ENCODE results near the gene CMTR1. TPM values are rescaled to one million over a fixed set of nuclear protein-coding genes. Genes with fewer than 3 reads are reported as not detected.

CMTR1 gene
- total RNA-seq, 1 experiment from 2014 or later: 34.8 TPM

DNA sequence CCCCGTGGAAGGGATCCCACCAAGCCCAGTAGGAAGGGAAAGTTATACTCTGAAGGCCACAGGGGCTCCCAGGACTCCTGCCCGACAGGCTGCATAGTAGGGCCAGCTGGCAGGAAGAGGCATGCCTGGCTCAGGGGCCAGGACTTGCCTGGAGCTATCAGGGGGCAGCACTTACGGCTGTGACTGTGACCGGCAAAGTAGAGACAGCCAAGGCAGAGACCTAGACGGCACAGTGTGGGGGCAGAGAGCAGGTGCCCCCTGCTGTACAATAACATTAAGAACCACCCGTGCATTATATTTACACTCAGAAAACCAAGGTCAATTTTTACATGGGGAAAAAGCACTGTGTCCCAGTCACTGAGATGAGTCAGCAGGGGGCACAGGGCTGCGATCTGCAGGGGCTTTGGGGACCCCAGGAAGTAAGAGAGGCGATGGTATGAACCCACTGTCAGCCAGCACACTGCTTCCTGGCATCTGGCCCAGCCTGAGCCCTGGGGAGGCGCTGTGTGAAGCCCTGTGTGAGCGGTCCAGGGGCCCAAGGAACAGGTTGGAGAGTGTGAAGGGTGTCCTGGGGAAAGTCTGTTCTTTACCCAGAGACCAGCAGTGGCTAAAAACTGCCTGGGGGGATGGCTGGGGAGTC, 56.8 kb downstream of the CMTR1 start:
- Histone ChIP-seq H3K9me3 (ENCODE audit: control insufficient read depth, low read depth, low read length) (no peaks in the 10 kb centered on the region), H2AFZ (ENCODE audit: low read length) (no peak overlapping the region), H2BK120ac (ENCODE audit: low read depth, low read length, poor library complexity, severe bottlenecking) (no peak overlapping the region), H3K79me1 (ENCODE audit: insufficient read depth, low read depth, low read length, poor library complexity, severe bottlenecking) (no peaks in the 10 kb centered on the region), H3K9ac (ENCODE audit: extremely low read depth, insufficient read length, low read length) (no peak overlapping the region), H2BK20ac (ENCODE audit: low read depth, low read length, poor library complexity, severe bottlenecking) (no peak overlapping the region), H2BK15ac (ENCODE audit: low read depth, low read length) (no peak overlapping the region), H4K91ac (ENCODE audit: insufficient read length, low read depth, low read length) (no peak overlapping the region), H2BK5ac (ENCODE audit: insufficient read length, low read length) (no peak overlapping the region), H3K18ac (ENCODE audit: insufficient read length, low read depth, low read length) (no peak overlapping the region), H2AK5ac (ENCODE audit: insufficient read length, low read length) (no peak overlapping the region), H4K5ac (ENCODE audit: insufficient read length, low read depth, low read length) (no peak overlapping the region), H3T11ph (ENCODE audit: low read length) (no peak overlapping the region), H3K79me2 (ENCODE audit: insufficient read depth, low read length) (no peaks in the 10 kb centered on the region), H4K8ac (replicated peaks; ENCODE audit: insufficient read length, low read depth, low read length) (no peak overlapping the region), H3K23ac (ENCODE audit: insufficient read length, low read depth, low read length) (no peak overlapping the region), H3K4me2 (ENCODE audit: insufficient read depth, insufficient read length, low read length) (no peak overlapping the region), H3K27ac (ENCODE audit: insufficient read length, low read depth, low read length) (no peak overlapping the region), H3K56ac (ENCODE audit: insufficient read length, low read depth, low read length) (no peak overlapping the region), H3K23me2 (ENCODE audit: insufficient read length, low read depth, low read length, poor library complexity, severe bottlenecking) (no peaks in the 10 kb centered on the region), H3K14ac (ENCODE audit: insufficient read depth, low read length) (peak overlapping the region; percentile 6; the same call in 1 of the 2 replicates), H3K27me3 (ENCODE audit: insufficient read depth, low read length) (no peaks in the 10 kb centered on the region), H3K4me1 (ENCODE audit: insufficient read depth, low read length) (peaks cover 5% of the 10 kb centered on the region; the same call in 1 of the 2 replicates), H4K20me1 (ENCODE audit: control insufficient read depth, insufficient read depth, insufficient read length) (no peaks in the 10 kb centered on the region), H3K4ac (ENCODE audit: low read depth, low read length) (no peak overlapping the region), H2BK12ac (ENCODE audit: insufficient read length, low read depth, low read length) (no peak overlapping the region)
- peak; percentile 31 for DNase-seq
- no peaks in the 10 kb centered on the region; a peak in 1 of 7 replicates for H3K36me3 Mint-ChIP-seq (ENCODE audit: insufficient read depth in 1 of 3, low read depth in 3 of 3)
- H3K27me3 Mint-ChIP-seq (ENCODE audit: low read depth): no peaks in the 10 kb centered on the region; the same call in none of the 2 replicates
- no peak overlapping the region for H3K4me3 Mint-ChIP-seq
- H3K4me1 Mint-ChIP-seq: peaks cover 45 to 60% of the 10 kb centered on the region in 2 experiments
- H3K27ac Mint-ChIP-seq: peak overlapping the region in 2 of 3 experiments; percentile 68 to 82; a peak in 2 of 7 replicates
- TF ChIP-seq CTCF (conservative IDR thresholded peaks at IDR 0.05): peak; percentile 27; the same call in 2 of the 3 replicates
- no peaks in the 10 kb centered on the region for H3K9me3 Mint-ChIP-seq
- no CpG with 5 or more reads among the region's 10 CpGs for WGBS (ENCODE audit: extremely low coverage, insufficient read length, low lambda C conversion rate)

Measured in H9 (cell line).